Activated CD4-positive, CD25-positive, alpha-beta regulatory T cell treated with anti-CD3 and anti-CD28 coated beads, Interleukin-2, amount 50 U/mL, for 72 hours (primary cell): Measurements from ENCODE around the gene TMEM259.
A peak's percentile ranks its signal among the peaks of the same experiment; 100 is the strongest.
"Not testable (repeated sequence)": the region's sequence is repeated elsewhere in the genome, so short reads cannot be mapped to it uniquely, and the experiment has no call there.

ENCODE experiments used
- DNase-seq: peaks from one replicate; pipeline ENCODE4 v3.0.0; 2021

TMEM259 gene

DNA sequence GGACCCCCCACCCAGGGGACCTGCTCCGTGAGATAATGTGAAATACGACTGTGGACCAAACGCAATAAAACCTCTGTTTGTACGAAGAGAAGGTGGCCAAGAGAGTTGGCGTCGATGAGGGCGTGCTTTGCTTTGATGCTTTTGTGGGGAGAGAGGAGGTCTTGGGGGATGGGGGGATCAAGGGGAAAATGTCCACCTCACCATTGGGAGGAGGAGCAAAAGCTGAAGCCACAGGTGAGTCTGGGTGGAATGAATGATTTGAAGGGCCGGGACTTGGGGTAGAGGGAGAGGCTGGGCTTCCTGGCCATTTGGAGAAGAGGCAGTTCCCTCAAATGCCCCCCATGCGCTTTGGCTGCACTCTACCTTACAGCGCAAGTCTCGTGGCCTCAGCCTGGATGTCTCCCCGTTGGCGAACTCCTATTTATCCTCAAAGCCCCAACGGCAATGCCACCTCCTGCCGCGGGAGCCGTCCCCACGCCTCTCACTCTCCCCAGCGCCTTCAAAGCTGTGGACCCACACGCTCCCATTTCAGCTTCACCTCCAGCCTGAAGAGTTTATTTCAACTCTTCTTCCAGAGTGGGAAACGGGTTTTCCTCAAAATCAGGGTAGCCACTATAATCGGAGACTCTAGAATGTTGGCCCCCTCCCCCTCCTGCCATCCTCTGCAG is 18.2 kb upstream of the TMEM259 start:
- DNase-seq: no peak

- no peak for DNase-seq
Observed at GRCh38 chr19:1037621-1038064, 16.7 kb upstream of the TMEM259 start.

GRCh38 chr19:1035998-1036621 is 15.2 kb upstream of the TMEM259 start:
- no peak for DNase-seq

DNA sequence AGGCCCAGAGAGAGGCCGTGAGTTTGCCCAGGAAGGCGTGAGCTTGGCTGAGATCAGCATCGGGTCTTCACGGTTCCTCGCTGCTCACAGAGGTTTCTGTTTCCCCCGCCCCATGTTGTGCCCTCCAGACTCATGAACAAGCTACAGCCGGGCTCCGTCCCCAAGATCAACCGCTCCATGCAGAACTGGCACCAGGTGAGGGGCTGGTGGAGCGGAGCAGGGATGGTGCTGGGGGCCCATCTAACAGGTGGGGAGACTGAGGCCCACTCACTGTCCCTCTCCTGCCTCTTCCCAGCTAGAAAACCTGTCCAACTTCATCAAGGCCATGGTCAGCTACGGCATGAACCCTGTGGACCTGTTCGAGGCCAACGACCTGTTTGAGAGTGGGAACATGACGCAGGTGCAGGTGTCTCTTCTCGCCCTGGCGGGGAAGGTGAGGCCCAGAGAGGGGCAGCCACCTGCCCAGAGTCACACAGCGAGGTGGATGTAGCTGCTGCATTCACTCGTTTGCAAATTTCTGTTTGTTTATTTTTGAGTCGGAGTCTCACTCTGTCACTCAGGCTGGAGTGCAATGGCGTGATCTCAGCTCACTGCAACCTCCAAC is 11.4 kb upstream of the TMEM259 start:
- DNase-seq: no peak

- peak; percentile 67 for DNase-seq
Observed at GRCh38 chr19:1028062-1028926, 7.4 kb upstream of the TMEM259 start.

GRCh38 chr19:1027650-1028061 is 6.7 kb upstream of the TMEM259 start:
- DNase-seq: no peak

DNA sequence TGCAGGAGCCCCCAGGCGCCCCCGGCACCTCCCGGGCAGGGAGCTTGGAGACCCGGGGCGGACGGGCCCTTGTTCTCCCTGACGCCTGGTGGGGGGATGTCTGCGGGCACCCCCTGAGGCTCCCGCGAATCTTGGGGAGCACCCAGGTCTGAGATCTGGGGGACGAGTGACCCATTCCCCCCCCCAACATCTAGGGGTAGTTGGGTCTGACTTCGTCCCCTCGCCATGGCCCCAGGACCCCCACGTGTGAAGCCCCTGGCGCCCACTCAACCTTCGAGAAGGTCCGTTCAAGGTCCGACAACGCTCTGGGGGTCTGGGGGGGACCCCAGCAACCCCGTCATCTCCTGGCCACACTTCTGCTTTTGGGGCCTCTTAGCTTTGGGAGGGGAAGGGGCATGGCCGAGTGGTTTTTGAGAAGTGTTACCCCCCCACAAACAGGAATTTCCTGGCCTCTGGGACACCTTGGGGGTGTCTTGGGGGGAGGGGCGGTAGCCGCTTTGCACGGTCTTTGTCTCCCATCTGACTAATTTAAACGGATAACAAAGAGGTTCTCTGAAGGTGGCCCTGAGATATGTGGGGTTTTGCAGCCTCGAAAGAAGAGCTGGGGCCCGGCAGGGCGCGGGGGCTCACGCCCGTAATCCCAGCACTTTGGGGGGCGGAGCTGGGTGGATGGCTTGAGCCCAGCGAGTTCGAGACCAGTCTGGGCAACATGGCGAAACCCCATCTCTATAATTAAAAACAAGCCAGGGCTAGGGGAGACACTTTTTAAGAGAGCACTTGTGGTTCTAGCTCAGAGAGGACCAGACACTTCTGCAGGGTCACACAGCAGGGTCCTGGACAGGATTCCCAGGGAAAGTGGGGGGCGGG is 6.1 kb upstream of the TMEM259 start:
- DNase-seq: no peak

- DNase-seq: peak; percentile 74
Observed at GRCh38 chr19:1025960-1026782, 5.2 kb upstream of the TMEM259 start, which contains the start of gene CNN2. CNN2 (plus strand) TSS chr19:1026608; CDS start chr19:1026662, 54 bp downstream.

DNA sequence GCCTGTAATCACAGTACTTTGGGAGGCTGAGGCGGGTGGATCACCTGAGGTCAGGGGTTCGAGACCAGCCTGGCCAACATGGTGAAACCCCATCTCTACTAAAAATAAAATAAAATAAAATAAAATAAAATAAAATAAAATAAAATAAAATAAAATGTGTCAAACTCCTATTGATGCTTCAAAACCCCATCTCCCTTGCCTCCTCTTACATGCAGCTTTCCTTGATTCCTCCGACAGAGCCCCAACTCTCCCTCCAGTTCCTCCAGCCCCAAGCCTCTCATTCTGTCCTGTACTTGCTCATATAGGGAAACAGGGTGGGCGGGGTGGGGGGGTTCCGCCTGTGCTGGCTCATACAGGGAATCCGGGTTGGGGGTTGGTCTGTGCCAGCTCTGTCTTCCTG is 4.2 kb upstream of the TMEM259 start:
- not testable (repeated sequence) for DNase-seq

DNA sequence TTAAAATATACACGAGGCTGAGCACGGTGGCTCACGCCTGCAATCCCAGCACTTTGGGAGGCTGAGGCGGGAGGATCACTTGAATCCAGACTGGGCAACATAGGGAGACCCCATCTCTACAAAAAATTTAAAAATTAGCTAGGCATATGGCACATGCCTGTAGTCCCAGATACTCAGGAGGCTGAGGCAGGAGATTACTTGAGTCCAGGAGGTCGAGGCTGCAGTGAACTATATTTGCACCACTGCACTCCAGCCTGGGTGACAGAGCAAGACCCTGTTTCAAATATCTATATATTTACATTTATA is 2.9 kb upstream of the TMEM259 start:
- DNase-seq: not testable (repeated sequence)

DNA sequence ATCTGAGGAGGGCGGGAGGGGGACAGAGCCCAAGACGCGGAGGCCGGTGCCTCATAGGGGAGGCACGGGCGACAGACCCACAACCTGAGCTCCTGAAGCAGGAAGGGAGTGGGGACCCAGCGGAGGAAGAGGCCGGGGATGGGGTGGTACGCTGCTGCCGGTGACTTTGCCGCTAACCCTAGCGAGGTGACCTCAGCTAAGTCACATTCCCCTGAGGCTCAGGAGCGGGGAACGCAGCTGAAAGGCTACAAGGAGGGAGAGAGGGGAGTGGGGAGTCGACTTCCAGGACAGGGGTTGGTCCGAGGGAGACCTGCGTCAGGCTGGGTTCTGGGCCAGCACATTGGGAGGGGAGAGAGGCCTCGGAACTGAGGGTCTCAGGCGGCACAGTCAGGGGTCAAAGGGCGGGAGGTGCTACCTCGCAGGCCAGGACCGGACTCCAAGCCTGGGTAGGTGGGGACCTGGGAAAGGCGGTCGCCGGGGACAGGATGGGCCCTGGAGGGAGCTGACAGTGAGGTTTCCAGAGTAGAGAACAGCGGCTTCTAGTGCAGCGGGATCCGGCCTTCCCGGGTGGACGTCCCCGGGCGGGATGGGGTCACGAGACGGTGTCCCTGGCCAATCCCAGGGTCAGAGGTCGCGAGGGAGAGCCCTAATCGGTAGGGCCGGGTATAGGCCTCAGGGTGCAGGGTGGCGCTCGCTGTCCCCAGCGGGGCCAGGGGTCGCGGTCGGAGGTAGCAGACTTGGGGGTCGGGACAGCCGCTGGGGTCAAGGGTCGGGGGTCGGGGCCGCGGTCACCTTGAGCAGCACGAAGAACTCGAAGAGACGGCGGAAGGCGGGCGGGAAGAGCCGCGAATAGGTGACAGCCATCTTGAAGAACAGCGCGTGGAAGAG is 699 bp downstream of the TMEM259 start:
- DNase-seq: peak; percentile 47

GRCh38 chr19:1019616-1019961 is 1.3 kb downstream of the TMEM259 start:
- no peak for DNase-seq

DNA sequence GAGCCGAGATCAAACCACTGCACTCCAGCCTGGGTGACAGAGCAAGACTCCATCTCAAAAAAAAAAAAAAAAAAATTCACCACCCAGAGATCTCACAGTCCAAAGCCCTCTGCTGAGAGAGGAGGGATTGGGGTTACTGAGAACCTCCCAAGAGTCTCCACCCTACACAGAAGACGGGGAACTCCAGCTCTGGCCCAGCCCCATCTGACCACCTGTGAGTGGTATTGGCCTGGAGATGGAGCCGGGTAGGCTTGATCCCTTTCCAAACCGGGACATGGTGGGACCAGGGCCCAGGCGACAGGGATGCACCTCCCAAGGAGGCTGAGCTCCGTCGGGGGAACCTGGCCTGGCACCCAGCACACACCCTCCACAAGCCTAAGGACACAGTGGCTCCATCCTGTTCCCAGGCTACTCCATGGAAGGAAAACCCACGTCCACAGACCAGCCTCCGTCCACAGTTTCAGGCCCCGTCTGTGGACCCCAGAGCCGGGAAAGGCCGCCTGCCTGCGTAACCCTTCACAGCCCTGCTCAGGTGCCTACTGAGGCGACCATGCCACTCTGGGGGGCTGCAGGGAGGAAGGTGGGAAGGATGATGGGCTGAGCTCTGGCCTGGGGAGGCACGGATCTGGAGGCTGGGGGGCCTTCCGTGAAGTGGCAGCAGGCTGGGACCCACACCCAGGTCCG is 1.8 kb downstream of the TMEM259 start:
- no peak for DNase-seq

GRCh38 chr19:1018393-1018792 is 2.5 kb downstream of the TMEM259 start:
- no peak for DNase-seq

- no peak for DNase-seq
Observed at GRCh38 chr19:1017906-1018305, 3.0 kb downstream of the TMEM259 start.

DNA sequence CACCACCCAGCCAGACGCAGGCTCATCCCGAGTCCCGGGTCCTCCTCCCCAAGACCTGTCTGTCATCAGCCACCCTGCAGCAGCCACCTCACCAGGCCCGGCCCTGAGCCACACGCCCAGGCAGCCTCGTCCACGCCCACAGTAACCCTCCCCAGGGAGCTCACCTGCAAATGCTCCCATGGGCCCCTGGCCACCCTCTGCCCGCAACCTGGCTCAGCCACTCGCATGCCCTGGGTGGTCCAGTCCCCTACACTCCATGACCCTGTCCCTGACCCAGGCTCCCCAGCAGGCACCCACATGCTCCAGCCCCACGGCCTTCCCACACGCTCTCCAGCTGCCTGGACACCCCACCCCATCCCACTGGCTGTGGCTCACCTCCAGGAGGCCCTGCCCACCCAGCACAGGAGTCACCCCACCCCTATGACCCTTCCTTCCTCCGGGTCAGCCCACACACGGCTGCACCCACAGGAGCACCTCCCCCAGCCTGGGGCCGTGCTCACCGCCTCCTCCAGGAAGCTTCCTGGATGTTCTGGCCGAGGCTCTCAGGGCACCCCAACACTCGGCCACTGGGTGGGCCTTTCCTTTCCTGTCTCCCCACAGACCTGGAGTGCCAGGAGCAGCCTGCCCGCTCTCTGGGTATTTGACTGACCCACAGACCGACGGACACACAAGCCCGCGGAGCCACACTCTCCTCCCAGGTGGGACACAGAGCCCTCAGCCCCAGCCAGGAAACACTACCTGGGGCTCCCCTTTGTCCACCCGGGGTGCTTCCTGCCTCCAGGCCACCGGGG is 3.6 kb downstream of the TMEM259 start:
- no peak for DNase-seq

DNA sequence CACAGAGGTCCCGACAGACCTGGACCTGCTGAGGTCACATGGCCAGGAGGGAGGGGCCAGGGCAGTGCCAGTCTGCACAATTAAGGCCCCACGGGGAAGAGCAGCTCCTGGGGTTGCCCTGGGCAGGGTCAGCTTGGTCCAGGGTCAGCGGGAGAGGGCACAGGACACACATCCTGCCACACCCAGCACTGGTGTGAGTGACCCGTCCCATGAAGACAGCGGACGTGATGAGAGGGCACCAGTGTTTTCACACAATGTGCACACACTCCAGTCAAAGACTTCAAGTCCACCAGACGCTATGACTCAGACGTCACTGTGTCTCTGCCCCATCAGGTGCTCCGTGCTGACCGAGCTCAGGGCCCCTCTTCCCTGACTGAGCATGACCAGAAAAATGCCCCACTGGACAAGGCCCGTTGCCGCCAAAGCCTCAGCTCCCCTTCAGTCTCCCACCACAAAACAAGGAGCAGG is 4.2 kb downstream of the TMEM259 start:
- no peak for DNase-seq

DNA sequence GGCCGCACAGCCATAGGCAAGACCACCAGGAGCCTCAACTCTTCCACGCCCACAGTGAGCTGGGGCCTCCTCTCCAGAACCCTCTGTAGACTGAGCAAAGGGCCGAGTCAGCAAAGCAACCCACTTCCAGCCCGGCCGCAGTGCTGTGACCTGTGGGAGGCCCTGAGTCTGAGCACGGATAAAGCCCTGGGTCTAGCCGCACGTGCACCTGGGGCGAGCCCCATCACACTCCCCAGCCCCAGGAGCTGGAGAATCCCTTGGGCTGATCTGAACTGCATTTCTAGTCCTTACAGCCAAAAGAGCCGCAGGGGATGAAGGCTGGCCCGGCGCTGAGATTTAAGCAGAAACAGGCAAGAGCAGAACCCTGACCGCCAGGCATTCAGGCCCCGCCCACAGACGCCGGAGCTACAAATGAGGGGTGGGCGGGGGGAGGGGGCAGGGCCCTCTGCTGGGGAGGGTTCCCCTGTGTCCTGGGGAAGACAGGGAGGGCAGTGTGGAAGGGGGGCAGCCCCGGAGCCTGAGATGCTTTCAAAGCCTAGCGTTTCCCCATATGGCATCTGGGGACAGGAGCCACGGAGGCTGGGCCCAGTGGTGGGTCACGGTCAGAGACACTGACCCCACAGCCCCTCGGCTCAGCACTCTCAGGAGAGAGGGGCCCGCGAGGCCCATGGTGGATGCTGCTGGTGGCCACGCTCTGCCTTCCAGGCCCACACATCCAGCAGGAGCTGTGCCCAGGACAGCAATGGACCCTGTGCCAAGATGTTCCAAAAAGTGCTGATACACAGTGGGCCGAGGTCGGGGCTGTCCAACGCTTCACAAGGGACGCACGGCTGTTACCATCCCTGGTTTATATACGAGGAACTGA is 4.9 kb downstream of the TMEM259 start:
- DNase-seq: no peak
